Neural progenitor cell (in vitro differentiated cells): ENCODE results near the gene KIF16B. TPM values are rescaled to one million over a fixed set of nuclear protein-coding genes. Genes with fewer than 3 reads are reported as not detected.

ENCODE experiments used
- DNase-seq: peaks from one replicate; pipeline ENCODE4 v3.0.0-alpha.2; 2016; ENCODE audit warnings: low spot score
- H2AFZ ChIP-seq: fragments of 200-600 bp; sonication (generic); replicated peaks from 2 replicates; pipeline ENCODE4 v1.6.1; 2016; ENCODE audit warnings: antibody characterized with exemption
- H3F3A ChIP-seq: fragments of 200-600 bp; sonication (generic); 2 replicates; pipeline ENCODE4 v1.6.1; 2016; ENCODE audit warnings: antibody characterized with exemption, low read depth
- H3K27ac ChIP-seq: fragments of 200-600 bp; sonication (generic); 2 replicates; pipeline ENCODE4 v1.5.1; 2016; ENCODE audit warnings: mild to moderate bottlenecking
- H3K27me3 ChIP-seq: fragments of 200-600 bp; sonication (generic); 2 replicates; pipeline ENCODE4 v1.6.1; 2016; ENCODE audit warnings: mild to moderate bottlenecking, moderate library complexity
- H3K36me3 ChIP-seq: fragments of 200-600 bp; sonication (generic); 2 replicates; pipeline ENCODE4 v1.5.1; 2016
- H3K4me1 ChIP-seq: fragments of 200-600 bp; sonication (generic); 2 replicates; pipeline ENCODE4 v1.6.1; 2016; ENCODE audit warnings: mixed run types
- H3K4me2 ChIP-seq: fragments of 200-600 bp; sonication (generic); 2 replicates; pipeline ENCODE4 v1.6.1; 2016
- H3K4me3 ChIP-seq: fragments of 200-600 bp; sonication (generic); 2 replicates; pipeline ENCODE4 v1.5.1; 2016
- H3K79me2 ChIP-seq: fragments of 200-600 bp; sonication (generic); 2 replicates; pipeline ENCODE4 v1.6.1; 2016; ENCODE audit warnings: low read depth
- H3K9ac ChIP-seq: fragments of 200-600 bp; sonication (generic); 2 replicates; pipeline ENCODE4 v1.6.1; 2016
- H3K9me3 ChIP-seq: fragments of 200-600 bp; sonication (generic); 2 replicates; pipeline ENCODE4 v1.5.1; 2016; ENCODE audit warnings: low read depth
- H4K20me1 ChIP-seq: fragments of 200-600 bp; sonication (generic); 2 replicates; pipeline ENCODE4 v1.6.1; 2016; ENCODE audit warnings: low read depth
- H3K27ac Mint-ChIP-seq: 3 replicates; pipeline ENCODE4 v1.8.0; 2021; ENCODE audit warnings: mixed read lengths
- H3K27me3 Mint-ChIP-seq: 2 replicates; pipeline ENCODE4 v1.8.0; 2022; ENCODE audit warnings: low read depth, mild to moderate bottlenecking, inconsistent platforms, moderate library complexity, mixed read lengths; ENCODE audit not compliant: insufficient read depth
- H3K36me3 Mint-ChIP-seq: 3 replicates; pipeline ENCODE4 v1.8.0; 2021; ENCODE audit warnings: mixed read lengths
- H3K4me1 Mint-ChIP-seq: 3 replicates; pipeline ENCODE4 v1.8.0; 2021; ENCODE audit warnings: mixed read lengths
- H3K4me3 Mint-ChIP-seq: 3 replicates; pipeline ENCODE4 v1.8.0; 2021; ENCODE audit warnings: mild to moderate bottlenecking, moderate library complexity, mixed read lengths
- H3K9me3 Mint-ChIP-seq: 3 replicates; pipeline ENCODE4 v1.8.0; 2020; ENCODE audit warnings: mixed read lengths
- CTCF ChIP-seq: fragments of 200-600 bp; sonication (generic); IDR thresholded peaks from 2 replicates; pipeline ENCODE4 v1.5.1; 2017; ENCODE audit warnings: antibody characterized with exemption, mild to moderate bottlenecking
- EZH2 ChIP-seq: fragments of 200-600 bp; sonication (generic); IDR thresholded peaks from 2 replicates; pipeline ENCODE4 v1.6.1; 2017; ENCODE audit warnings: antibody characterized with exemption, mild to moderate bottlenecking, moderate library complexity
- EZH2phosphoT487 ChIP-seq: fragments of 200-600 bp; sonication (generic); IDR thresholded peaks from 2 replicates; pipeline ENCODE4 v1.6.1; 2017; ENCODE audit warnings: antibody characterized with exemption
- total RNA-seq: library from RNA; depleted of rRNA; stranded (reverse); fragments of >200 nt; gene quantifications from 2 replicates; pipeline ENCODE4 v1.2.3, GENCODE V29; 2015; ENCODE audit warnings: low replicate concordance

Gene KIF16B
- total RNA-seq, 1 donor from 2014 or later: 15.5 TPM

- no peak overlapping the region for H3K4me2 ChIP-seq
- Mint-ChIP-seq H3K9me3 (no peaks in the 10 kb centered on the region), H3K4me1 (peaks cover under 1% of the 10 kb centered on the region), H3K27ac (no peak overlapping the region), H3K27me3 (no peaks in the 10 kb centered on the region), H3K36me3 (peaks cover 7% of the 10 kb centered on the region), H3K4me3 (no peak overlapping the region)
- no peaks in the 10 kb centered on the region for H3K79me2 ChIP-seq
- H2AFZ ChIP-seq: no peak overlapping the region
- TF ChIP-seq EZH2: no peak
- no peak for TF ChIP-seq CTCF
- no peak for TF ChIP-seq EZH2phosphoT487
- H3K27ac ChIP-seq: no peak overlapping the region
- H3K4me3 ChIP-seq: no peak overlapping the region
- no peaks in the 10 kb centered on the region for H4K20me1 ChIP-seq
- DNase-seq: no peak
- no peaks in the 10 kb centered on the region for H3K9me3 ChIP-seq
- H3F3A ChIP-seq: no peaks in the 10 kb centered on the region
- H3K36me3 ChIP-seq: no peaks in the 10 kb centered on the region
- no peaks in the 10 kb centered on the region for H3K27me3 ChIP-seq
- no peak overlapping the region for H3K9ac ChIP-seq
- no peaks in the 10 kb centered on the region for H3K4me1 ChIP-seq
Measured at GRCh38 chr20:16385462-16385861, 187.8 kb downstream of the KIF16B start.

- H3K27me3 Mint-ChIP-seq: no peaks in the 10 kb centered on the region
- H3K4me3 Mint-ChIP-seq: no peak overlapping the region
Measured at GRCh38 chr20:16381444-16381843, 191.8 kb downstream of the KIF16B start.

GRCh38 chr20:16378712-16379370, 194.4 kb downstream of the KIF16B start:
- Mint-ChIP-seq H3K27me3 (peaks cover 2% of the 10 kb centered on the region), H3K36me3 (peaks cover 14% of the 10 kb centered on the region), H3K27ac (no peak overlapping the region), H3K9me3 (no peaks in the 10 kb centered on the region), H3K4me3 (no peak overlapping the region), H3K4me1 (no peaks in the 10 kb centered on the region)
- Histone ChIP-seq H3K4me1 (no peaks in the 10 kb centered on the region), H3K27ac (no peak overlapping the region), H3K4me3 (no peak overlapping the region), H4K20me1 (no peaks in the 10 kb centered on the region), H2AFZ (no peak overlapping the region), H3K9ac (no peak overlapping the region), H3K36me3 (no peaks in the 10 kb centered on the region), H3K79me2 (no peaks in the 10 kb centered on the region), H3F3A (no peaks in the 10 kb centered on the region), H3K27me3 (no peaks in the 10 kb centered on the region), H3K9me3 (no peaks in the 10 kb centered on the region), H3K4me2 (no peak overlapping the region)
- no peak for TF ChIP-seq EZH2phosphoT487
- no peak for TF ChIP-seq EZH2
- no peak for TF ChIP-seq CTCF
- no peak for DNase-seq

More at GRCh38 chr20:16381444-16381843, 191.8 kb downstream of the KIF16B start:
- Histone ChIP-seq H3K4me3 (no peak overlapping the region), H3K4me1 (no peaks in the 10 kb centered on the region), H2AFZ (no peak overlapping the region), H3K27me3 (no peaks in the 10 kb centered on the region), H3K79me2 (no peaks in the 10 kb centered on the region), H3K9ac (no peak overlapping the region), H4K20me1 (no peaks in the 10 kb centered on the region), H3K9me3 (no peaks in the 10 kb centered on the region), H3F3A (no peaks in the 10 kb centered on the region), H3K36me3 (no peaks in the 10 kb centered on the region), H3K4me2 (no peak overlapping the region), H3K27ac (no peak overlapping the region)
- Mint-ChIP-seq H3K27ac (no peak overlapping the region), H3K36me3 (peaks cover 19% of the 10 kb centered on the region), H3K9me3 (no peaks in the 10 kb centered on the region), H3K4me1 (no peaks in the 10 kb centered on the region)
- no peak for TF ChIP-seq EZH2
- TF ChIP-seq CTCF: no peak
- TF ChIP-seq EZH2phosphoT487: no peak
- DNase-seq: no peak
